ENCODE results near the gene CD99. TPM values are rescaled to one million over a fixed set of nuclear protein-coding genes. Genes with fewer than 3 reads are reported as not detected.

CD99 gene
- total and polyA plus RNA-seq, 9 of the 15 experiments (the other 6 are each of a cell fraction or from before 2014, with no cell fraction given), result 5.0 to 55.3 (median 34.5) TPM

DNA sequence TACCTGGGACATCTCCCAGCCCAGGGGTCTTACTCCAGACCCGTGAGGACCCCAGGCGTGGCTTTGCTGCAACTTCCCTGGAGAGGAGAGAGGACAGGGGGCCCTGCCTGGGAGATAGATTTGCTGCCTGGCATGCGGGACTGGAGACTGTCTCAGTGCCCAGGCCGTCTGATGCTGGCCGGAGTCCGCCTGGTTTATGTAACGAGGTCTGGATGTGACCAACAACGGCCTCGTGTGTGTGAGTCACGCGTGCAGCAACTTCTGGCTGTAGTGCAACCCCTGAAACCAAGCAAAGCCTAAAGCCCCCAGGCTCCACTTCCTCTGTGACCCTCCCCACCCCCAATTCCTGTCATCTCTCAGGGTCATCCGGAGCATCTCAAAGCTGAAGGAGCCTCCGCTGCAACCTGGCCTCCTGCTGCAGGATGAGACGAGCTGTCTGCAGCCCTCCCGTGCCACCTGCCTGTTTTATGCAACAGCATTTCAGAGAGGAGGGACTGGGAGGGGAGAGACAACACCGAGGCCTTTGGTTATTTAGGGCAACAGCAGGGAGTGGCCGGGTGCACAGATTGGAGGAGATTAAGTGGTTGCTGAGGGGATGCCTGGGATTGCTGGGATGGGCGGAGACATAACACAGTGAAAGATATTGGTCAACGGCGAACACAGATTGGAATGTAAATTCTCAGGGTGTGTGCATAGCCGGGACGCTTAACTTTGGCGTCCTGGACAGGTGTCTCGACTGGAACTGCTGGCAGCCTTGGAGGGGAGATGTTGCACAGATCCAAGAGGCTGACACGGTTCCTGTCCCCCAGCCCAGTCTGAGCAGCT is 76.7 kb downstream of the CD99 start:
- no peak overlapping the region for H3K4me3 ChIP-seq
- no peak overlapping the region for H3K27ac ChIP-seq (ENCODE audit: extremely low read depth, low read depth, low read length)
- H3K4me1 ChIP-seq (replicated peaks in 1 of 2; ENCODE audit: control insufficient read depth in 2 of 2, insufficient read depth in 2 of 2, low read length in 2 of 2), result no peaks in the 10 kb centered on the region
- in situ Hi-C loops (cut with MboI), result no loop called here
- ChIA-PET CTCF (ENCODE audit: low intra/inter-chr PET ratio) (no interaction called here), POLR2A (no interaction called here)
- no peaks in the 10 kb centered on the region for H3K9me1 ChIP-seq (ENCODE audit: control insufficient read depth, insufficient read depth, low read length)
- H2AFZ ChIP-seq (ENCODE audit: low read depth, low read length), result no peak overlapping the region
- H3K79me2 ChIP-seq (ENCODE audit: control insufficient read depth, insufficient read depth, low read length), result no peaks in the 10 kb centered on the region
- H4K20me1 ChIP-seq (replicated peaks; ENCODE audit: control insufficient read depth, insufficient read depth, low read length), result no peaks in the 10 kb centered on the region
- DNase-seq (ENCODE audit: extremely low read depth in 1 of 4, low spot score in 3 of 4), result no peak
- BruUV-seq (replicated peaks), result no TSS peak
- FAIRE-seq, result no peak
- intact Hi-C loops (cut with micrococcal nuclease), result no loop called here
- no peaks in the 10 kb centered on the region for H3K9me3 ChIP-seq (replicated peaks; ENCODE audit: control insufficient read depth, insufficient read depth, low read depth, low read length)
- peak; percentile 39; the same call in 1 of the 3 replicates for ATAC-seq
- TF ChIP-seq KDM1A (IDR thresholded peaks at IDR 0.05) (peak; percentile 80 to 81), RCOR1 (IDR thresholded peaks at IDR 0.05; ENCODE audit: borderline replicate concordance in 1 of 2, low read depth in 2 of 2, low read length in 2 of 2) (peak; percentile 12 to 84; a peak in 2 of 4 replicates), ZKSCAN1 (IDR thresholded peaks at IDR 0.05; ENCODE audit: low read depth, low read length) (no peak)
- 2% methylated on average over 14 of the region's 25 CpGs for WGBS (ENCODE audit: insufficient coverage, low coverage, missing lambda C conversion rate)
- H3K27me3 ChIP-seq (ENCODE audit: control insufficient read depth in 2 of 2, insufficient read depth in 2 of 2, low read length in 2 of 2), result peaks cover 0 to 24% of the 10 kb centered on the region in 2 experiments; a peak in 2 of 5 replicates
- H3K36me3 ChIP-seq (ENCODE audit: control insufficient read depth, insufficient read depth, low read length), result no peaks in the 10 kb centered on the region
- no peak overlapping the region for H3K4me2 ChIP-seq (ENCODE audit: insufficient read depth, low read length)
- no peak overlapping the region for H3K9ac ChIP-seq (ENCODE audit: insufficient read depth in 1 of 2, low read depth in 2 of 2, low read length in 2 of 2)

DNA sequence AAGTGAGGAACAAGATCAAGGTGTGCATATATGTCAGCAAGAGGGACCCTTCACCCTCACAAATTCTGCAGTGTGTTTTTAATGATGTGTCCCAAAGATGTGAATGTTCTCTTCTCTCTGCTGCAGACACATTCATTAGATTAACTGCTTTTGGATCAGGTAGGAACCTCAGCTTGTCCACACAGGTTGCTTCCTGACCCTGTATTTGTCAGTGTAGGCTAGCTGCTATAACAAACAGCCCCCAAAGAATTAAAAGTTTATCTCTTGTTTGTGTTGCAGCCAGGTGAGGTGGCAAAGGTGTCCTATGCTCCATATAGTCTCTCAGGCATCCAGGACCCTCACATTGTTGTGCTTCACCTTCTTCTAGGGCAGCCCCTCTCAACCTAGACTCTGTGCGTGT is 78.5 kb downstream of the CD99 start:
- ChIA-PET POLR2A (no interaction called here), CTCF (ENCODE audit: low intra/inter-chr PET ratio) (no interaction called here)
- ATAC-seq (no peak), FAIRE-seq (no peak), DNase-seq (ENCODE audit: extremely low read depth in 1 of 4, low spot score in 3 of 4) (no peak)
- H3K4me3 ChIP-seq, result no peak overlapping the region
- H3K4me1 ChIP-seq (replicated peaks in 1 of 2; ENCODE audit: control insufficient read depth in 2 of 2, insufficient read depth in 2 of 2, low read length in 2 of 2), result no peaks in the 10 kb centered on the region
- no peaks in the 10 kb centered on the region for H4K20me1 ChIP-seq (replicated peaks; ENCODE audit: control insufficient read depth, insufficient read depth, low read length)
- intact Hi-C loops (cut with micrococcal nuclease) (no loop called here), in situ Hi-C loops (cut with MboI) (no loop called here)
- H3K9me3 ChIP-seq (replicated peaks; ENCODE audit: control insufficient read depth, insufficient read depth, low read depth, low read length), result no peaks in the 10 kb centered on the region
- TF ChIP-seq, protein P1, sequence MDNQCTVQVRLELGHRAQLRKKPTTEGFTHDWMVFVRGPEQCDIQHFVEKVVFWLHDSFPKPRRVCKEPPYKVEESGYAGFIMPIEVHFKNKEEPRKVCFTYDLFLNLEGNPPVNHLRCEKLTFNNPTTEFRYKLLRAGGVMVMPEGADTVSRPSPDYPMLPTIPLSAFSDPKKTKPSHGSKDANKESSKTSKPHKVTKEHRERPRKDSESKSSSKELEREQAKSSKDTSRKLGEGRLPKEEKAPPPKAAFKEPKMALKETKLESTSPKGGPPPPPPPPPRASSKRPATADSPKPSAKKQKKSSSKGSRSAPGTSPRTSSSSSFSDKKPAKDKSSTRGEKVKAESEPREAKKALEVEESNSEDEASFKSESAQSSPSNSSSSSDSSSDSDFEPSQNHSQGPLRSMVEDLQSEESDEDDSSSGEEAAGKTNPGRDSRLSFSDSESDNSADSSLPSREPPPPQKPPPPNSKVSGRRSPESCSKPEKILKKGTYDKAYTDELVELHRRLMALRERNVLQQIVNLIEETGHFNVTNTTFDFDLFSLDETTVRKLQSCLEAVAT (IDR thresholded peaks at IDR 0.05), result no peak
- 0 out of 2 replicates have a peak, but pooled peaks have one; percentile 34 for TF ChIP-seq ZNF12 (CRISPR knock-in tag; IDR thresholded peaks at IDR 0.05)
- H3K79me2 ChIP-seq (ENCODE audit: control insufficient read depth, insufficient read depth, low read length), result no peaks in the 10 kb centered on the region
- H3K9ac ChIP-seq (ENCODE audit: insufficient read depth in 1 of 2, low read depth in 2 of 2, low read length in 2 of 2), result no peak overlapping the region
- H3K27ac ChIP-seq (ENCODE audit: extremely low read depth, low read depth, low read length), result no peak overlapping the region
- H2AFZ ChIP-seq (ENCODE audit: low read depth, low read length), result no peak overlapping the region
- no peaks in the 10 kb centered on the region for H3K9me1 ChIP-seq (ENCODE audit: control insufficient read depth, insufficient read depth, low read length)
- no CpG with 5 or more reads among the region's 1 CpG for WGBS (ENCODE audit: insufficient coverage, low coverage, missing lambda C conversion rate)
- H3K36me3 ChIP-seq (ENCODE audit: control insufficient read depth, insufficient read depth, low read length), result no peaks in the 10 kb centered on the region
- BruUV-seq (replicated peaks), result no TSS peak
- H3K27me3 ChIP-seq (ENCODE audit: control insufficient read depth in 2 of 2, insufficient read depth in 2 of 2, low read length in 2 of 2), result peaks cover 0 to 22% of the 10 kb centered on the region in 2 experiments; a peak in 2 of 5 replicates
- H3K4me2 ChIP-seq (ENCODE audit: insufficient read depth, low read length), result no peak overlapping the region
